Mucosa of rectum (tissue), 2 donors: ENCODE measurements around the gene FXR2.
"Not testable (repeated sequence)": the region's sequence is repeated elsewhere in the genome, so short reads cannot be mapped to it uniquely, and the experiment has no call there.

ENCODE experiments used
- H3K27ac ChIP-seq, 2 donors: one replicate each; pipeline ENCODE4 v1.7.0; 2013; ENCODE audit warnings: inconsistent platforms in 2 of 2, low read depth in 2 of 2, low read length in 2 of 2
- H3K27me3 ChIP-seq, 2 donors: one replicate each; pipeline ENCODE4 v1.7.0; 2013; ENCODE audit warnings: low read length in 2 of 2; ENCODE audit not compliant: control insufficient read depth in 2 of 2, insufficient read depth in 2 of 2
- H3K36me3 ChIP-seq, 2 donors: one replicate each; pipeline ENCODE4 v1.7.0; 2013; ENCODE audit warnings: low read length in 2 of 2; ENCODE audit not compliant: control insufficient read depth in 2 of 2, insufficient read depth in 2 of 2
- H3K4me1 ChIP-seq, 2 donors: one replicate each; pipeline ENCODE4 v1.7.0; 2013; ENCODE audit warnings: low read length in 2 of 2, mild to moderate bottlenecking in 1 of 2; ENCODE audit not compliant: control insufficient read depth in 2 of 2, insufficient read depth in 2 of 2
- H3K4me3 ChIP-seq, 2 donors: one replicate each; pipeline ENCODE4 v1.7.0; 2013; ENCODE audit warnings: low read length in 2 of 2
- H3K9ac ChIP-seq, 2 donors: one replicate each; pipeline ENCODE4 v1.7.0; 2013; ENCODE audit warnings: low read length in 2 of 2, low read depth in 1 of 2, mild to moderate bottlenecking in 1 of 2
- H3K9me3 ChIP-seq, 2 donors: one replicate each; pipeline ENCODE4 v1.7.0; 2013; ENCODE audit warnings: low read length in 2 of 2; ENCODE audit not compliant: control insufficient read depth in 2 of 2
- donor health status: healthy.
- donor health status: Normal muscosa, but diverticular disease.

Gene FXR2

GRCh38 chr17:7613769-7614424, 800 bp downstream of the FXR2 start:
- Histone ChIP-seq H3K27me3 (no peaks in the 10 kb centered on the region), H3K36me3 (peaks cover 0 to 2% of the 10 kb centered on the region in 2 donors), H3K27ac (peak overlapping the region; percentile 85 to 90), H3K9ac (peak overlapping the region; percentile 80 to 93), H3K4me3 (peak overlapping the region; percentile 81 to 90), H3K9me3 (no peaks in the 10 kb centered on the region), H3K4me1 (peaks cover 16 to 17% of the 10 kb centered on the region in 2 donors)

DNA sequence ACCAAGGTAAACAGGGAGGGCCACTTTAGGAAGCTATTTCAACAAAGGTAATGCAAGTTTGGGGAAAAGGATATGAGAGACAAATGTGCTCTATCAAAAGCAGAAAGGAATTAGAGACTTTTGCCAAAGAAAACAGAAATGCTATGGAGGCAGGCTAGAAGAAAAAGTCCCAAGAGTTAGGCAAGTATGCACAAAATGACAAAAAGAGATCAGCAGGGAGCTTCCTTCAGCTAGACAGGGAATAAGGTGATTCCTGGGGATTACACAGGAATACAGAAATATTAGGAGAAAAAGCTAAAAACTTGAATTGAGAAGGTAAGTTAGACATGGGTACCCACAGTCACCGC, 2.4 kb downstream of the FXR2 start:
- no peaks in the 10 kb centered on the region for H3K9me3 ChIP-seq
- H3K36me3 ChIP-seq = peaks cover 0 to 2% of the 10 kb centered on the region in 2 donors
- H3K27ac ChIP-seq = no peak overlapping the region
- H3K4me3 ChIP-seq = no peak overlapping the region
- H3K9ac ChIP-seq = no peak overlapping the region
- H3K4me1 ChIP-seq = peaks cover 16 to 17% of the 10 kb centered on the region in 2 donors
- H3K27me3 ChIP-seq = no peaks in the 10 kb centered on the region

GRCh38 chr17:7611635-7612293, 2.9 kb downstream of the FXR2 start:
- Histone ChIP-seq H3K27ac (no peak overlapping the region), H3K4me1 (peaks cover 16 to 17% of the 10 kb centered on the region in 2 donors), H3K4me3 (no peak overlapping the region), H3K9ac (no peak overlapping the region), H3K36me3 (peaks cover 0 to 2% of the 10 kb centered on the region in 2 donors), H3K9me3 (no peaks in the 10 kb centered on the region), H3K27me3 (no peaks in the 10 kb centered on the region)

- no peak overlapping the region for H3K4me3 ChIP-seq
- no peaks in the 10 kb centered on the region for H3K27me3 ChIP-seq
- no peak overlapping the region for H3K9ac ChIP-seq
- peaks cover 16 to 17% of the 10 kb centered on the region in 2 donors for H3K4me1 ChIP-seq
- no peak overlapping the region for H3K27ac ChIP-seq
- peaks cover 5% of the 10 kb centered on the region in 2 donors for H3K36me3 ChIP-seq
- H3K9me3 ChIP-seq = no peaks in the 10 kb centered on the region
Measured at GRCh38 chr17:7610641-7611040, 4.1 kb downstream of the FXR2 start.

DNA sequence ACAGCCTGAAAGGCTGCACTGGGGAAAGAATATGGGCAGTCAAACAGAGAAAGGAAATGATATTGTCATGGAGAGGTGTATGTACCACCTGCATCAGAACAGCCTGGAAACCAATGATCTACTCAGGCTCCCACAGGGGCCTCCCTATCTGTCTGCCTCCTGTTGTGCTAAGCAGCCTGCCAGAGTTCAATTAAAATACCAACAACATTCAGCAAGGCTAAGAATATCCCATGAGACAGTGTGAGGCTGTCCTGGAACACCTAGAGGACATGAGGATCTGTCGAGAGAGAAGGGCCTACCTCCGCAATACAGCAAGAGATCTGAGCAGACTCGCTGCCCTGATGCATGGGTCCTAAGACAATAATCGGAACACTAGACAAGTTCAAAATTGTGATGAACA, 8.4 kb downstream of the FXR2 start:
- no peak overlapping the region for H3K9ac ChIP-seq
- H3K27me3 ChIP-seq = no peaks in the 10 kb centered on the region
- no peaks in the 10 kb centered on the region for H3K9me3 ChIP-seq
- no peak overlapping the region for H3K4me3 ChIP-seq
- H3K4me1 ChIP-seq = no peaks in the 10 kb centered on the region
- peaks cover 27 to 31% of the 10 kb centered on the region in 2 donors for H3K36me3 ChIP-seq
- H3K27ac ChIP-seq = no peak overlapping the region

DNA sequence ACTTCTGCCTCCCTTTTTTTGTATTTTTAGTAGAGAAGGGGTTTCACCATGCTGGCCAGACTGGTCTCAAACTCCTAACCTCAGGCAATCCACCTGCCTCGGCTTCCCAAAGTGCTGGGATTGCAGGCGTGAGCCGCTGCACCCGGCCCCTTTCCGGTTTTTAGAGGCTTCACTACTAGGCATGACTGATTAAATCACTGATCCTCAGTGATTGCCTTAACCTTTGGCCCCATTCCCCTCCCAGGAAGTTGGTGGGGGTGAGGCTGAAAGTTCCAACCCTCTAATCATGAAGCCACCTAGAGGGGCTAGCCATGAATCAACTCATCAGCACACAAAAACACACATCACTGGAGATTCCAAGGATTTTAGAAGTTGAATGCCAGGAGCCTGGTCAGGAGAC, 17.1 kb downstream of the FXR2 start:
- H3K9ac ChIP-seq, H3K4me3 ChIP-seq, H3K4me1 ChIP-seq, H3K27me3 ChIP-seq, H3K27ac ChIP-seq, H3K9me3 ChIP-seq: not testable (repeated sequence)
- peaks cover 40 to 70% of the 10 kb centered on the region in 2 donors for H3K36me3 ChIP-seq

DNA sequence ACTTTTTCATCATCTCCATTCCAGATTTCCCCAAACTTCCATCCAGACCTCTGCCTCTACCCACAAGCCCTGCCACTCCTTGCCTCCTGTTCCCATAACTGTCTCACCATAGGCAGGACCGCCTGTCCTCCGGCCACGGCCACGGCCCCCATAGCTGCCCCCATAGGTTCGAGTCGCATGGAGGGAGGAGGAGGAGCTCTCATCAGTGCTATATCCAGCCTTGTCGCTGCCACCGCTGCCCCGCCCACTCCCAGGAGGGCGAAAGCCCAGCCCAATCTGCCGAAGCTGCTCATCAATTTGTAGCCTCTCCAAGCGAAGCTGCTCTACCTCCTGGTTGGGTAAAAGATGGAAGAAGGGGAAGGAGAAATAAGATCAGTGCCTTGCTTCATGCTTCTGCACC, 21.4 kb downstream of the FXR2 start:
- H3K27me3 ChIP-seq = no peaks in the 10 kb centered on the region
- H3K4me3 ChIP-seq = no peak overlapping the region
- H3K9ac ChIP-seq = no peak overlapping the region
- peaks cover 42 to 54% of the 10 kb centered on the region in 2 donors for H3K36me3 ChIP-seq
- H3K9me3 ChIP-seq = no peaks in the 10 kb centered on the region
- H3K4me1 ChIP-seq = peaks cover 4 to 9% of the 10 kb centered on the region in 2 donors
- H3K27ac ChIP-seq = no peak overlapping the region

GRCh38 chr17:7592422-7593021, 22.2 kb downstream of the FXR2 start:
- Histone ChIP-seq H3K9me3 (no peaks in the 10 kb centered on the region), H3K9ac (no peak overlapping the region), H3K27me3 (no peaks in the 10 kb centered on the region), H3K27ac (no peak overlapping the region), H3K36me3 (peaks cover 48 to 60% of the 10 kb centered on the region in 2 donors), H3K4me1 (peaks cover 4 to 11% of the 10 kb centered on the region in 2 donors), H3K4me3 (no peak overlapping the region)

DNA sequence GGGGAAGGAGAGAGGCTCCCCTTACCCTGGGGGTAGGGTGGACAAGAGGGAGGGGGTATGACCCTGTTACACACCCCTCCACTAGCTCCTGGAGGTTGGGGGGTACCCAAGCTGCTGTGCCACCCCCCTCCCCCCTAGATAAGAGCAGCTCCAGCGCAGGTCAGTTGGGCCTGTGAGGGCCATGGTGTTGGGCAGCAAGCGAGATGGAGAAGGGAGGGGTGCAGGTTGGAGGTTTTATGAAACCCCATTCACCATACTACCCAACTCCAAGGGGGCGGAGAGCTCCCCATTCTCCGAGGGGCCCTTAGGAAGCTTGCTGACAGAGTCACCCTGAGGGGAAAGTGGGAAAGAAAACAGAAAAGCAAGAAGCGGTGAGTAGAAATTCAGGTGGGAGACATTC, 23.1 kb downstream of the FXR2 start:
- Histone ChIP-seq H3K27ac (no peak overlapping the region), H3K4me1 (peaks cover 4 to 11% of the 10 kb centered on the region in 2 donors)

DNA sequence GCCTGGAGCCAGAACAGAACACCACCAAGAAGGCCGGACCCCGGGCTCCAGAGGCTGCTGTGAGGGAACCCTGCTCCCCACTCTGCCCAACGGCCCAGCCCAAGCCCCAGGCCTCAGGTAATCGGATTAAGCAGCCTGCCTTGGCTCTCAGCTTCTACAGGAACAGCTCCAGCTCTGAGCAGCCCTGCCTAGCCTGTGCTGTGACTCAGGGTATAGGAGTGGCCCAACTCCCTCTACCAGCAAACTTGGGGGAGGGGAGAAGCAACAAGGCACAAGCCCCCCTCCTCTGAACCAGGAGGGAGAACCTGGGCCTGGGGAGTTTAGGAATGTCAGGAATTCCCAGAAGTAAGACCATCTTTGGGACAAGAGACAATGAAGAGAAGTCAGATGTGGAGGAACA, 24.0 kb downstream of the FXR2 start:
- H3K9ac ChIP-seq = no peak overlapping the region
- H3K27me3 ChIP-seq = no peaks in the 10 kb centered on the region
- H3K4me3 ChIP-seq = no peak overlapping the region
- H3K4me1 ChIP-seq = peaks cover 4 to 11% of the 10 kb centered on the region in 2 donors
- no peaks in the 10 kb centered on the region for H3K9me3 ChIP-seq
- H3K36me3 ChIP-seq = peaks cover 52 to 60% of the 10 kb centered on the region in 2 donors
- no peak overlapping the region for H3K27ac ChIP-seq

More for the DNA sequence above, 23.1 kb downstream of the FXR2 start:
- no peak overlapping the region for H3K9ac ChIP-seq
- no peaks in the 10 kb centered on the region for H3K9me3 ChIP-seq
- no peak overlapping the region for H3K4me3 ChIP-seq
- peaks cover 57 to 65% of the 10 kb centered on the region in 2 donors for H3K36me3 ChIP-seq
- no peaks in the 10 kb centered on the region for H3K27me3 ChIP-seq
